IMR-90 (cell line): ENCODE measurements around the gene MTM1. TPM values are rescaled to one million over a fixed set of nuclear protein-coding genes. Genes with fewer than 3 reads are reported as not detected.

Experiments used
- ATAC-seq: fragments of 200-7000 bp; cut with Tn5 transposase; 2 replicates; pipeline ENCODE4 v1.9.1; 2020; ENCODE audit warnings: low read depth, mild to moderate bottlenecking, moderate library complexity
- BruUV-seq: library from RNA; stranded (reverse); fragments of 400-500 nt; replicated peaks from 2 replicates; lab custom pipeline; 2021; lab: Mats Ljungman, UMichigan
- CTCF ChIA-PET: fragments of 300-600 bp; formaldehyde crosslinking; extraction: SDS; loops from one replicate; lab custom pipeline; 2021; ENCODE audit warnings: antibody characterized with exemption; lab: Yijun Ruan, JAX
- POLR2A ChIA-PET: fragments of 300-600 bp; sonication (Branson Sonifier 250); formaldehyde crosslinking; loops from one replicate; lab custom pipeline; 2022; ENCODE audit warnings: antibody characterized with exemption; ENCODE audit not compliant: unreplicated experiment; lab: Charles Lee
- DNase-seq: peaks from one replicate; pipeline ENCODE4 v3.0.0; 2013
- H2AFZ ChIP-seq: replicated peaks from 2 replicates; pipeline ENCODE3; 2013; ENCODE audit warnings: low read length, mild to moderate bottlenecking; ENCODE audit not compliant: poor library complexity
- H2AK5ac ChIP-seq: 2 replicates; pipeline ENCODE4 v1.6.1; 2013; ENCODE audit warnings: low read depth, low read length, inconsistent platforms
- H2AK9ac ChIP-seq: replicated peaks from 2 replicates; pipeline ENCODE3; 2013; ENCODE audit warnings: mild to moderate bottlenecking, low read depth, low read length, moderate library complexity; ENCODE audit not compliant: poor library complexity
- H2BK120ac ChIP-seq: 2 replicates; pipeline ENCODE4 v1.6.1; 2013; ENCODE audit warnings: low read depth, low read length, inconsistent platforms
- H2BK15ac ChIP-seq: 3 replicates; pipeline ENCODE4 v1.6.1; 2013; ENCODE audit warnings: low read depth, low read length, inconsistent platforms
- H2BK20ac ChIP-seq: 2 replicates; pipeline ENCODE4 v1.6.1; 2013; ENCODE audit warnings: low read depth, mild to moderate bottlenecking, inconsistent platforms, low read length, moderate library complexity
- H2BK5ac ChIP-seq: 2 replicates; pipeline ENCODE4 v1.6.1; 2013; ENCODE audit warnings: mild to moderate bottlenecking, low read depth, low read length, inconsistent platforms; ENCODE audit not compliant: poor library complexity, severe bottlenecking
- H3K14ac ChIP-seq: replicated peaks from 2 replicates; pipeline ENCODE4 v1.6.1; 2013; ENCODE audit warnings: low read depth, low read length, inconsistent platforms
- H3K18ac ChIP-seq: 2 replicates; pipeline ENCODE4 v1.6.1; 2013; ENCODE audit warnings: low read depth, low read length, control low read depth
- H3K23ac ChIP-seq: 2 replicates; pipeline ENCODE4 v1.6.1; 2013; ENCODE audit warnings: low read depth, low read length, inconsistent platforms
- H3K27ac ChIP-seq: 2 replicates; pipeline ENCODE4 v1.5.1; 2013; ENCODE audit warnings: mild to moderate bottlenecking, control low read depth, low read length; ENCODE audit not compliant: insufficient read depth
- H3K27me3 ChIP-seq: 2 replicates; pipeline ENCODE4 v1.6.1; 2013; ENCODE audit warnings: low read length; ENCODE audit not compliant: control insufficient read depth, insufficient read depth
- H3K36me3 ChIP-seq: 2 replicates; pipeline ENCODE4 v1.6.1; 2013; ENCODE audit warnings: low read length, mixed read lengths; ENCODE audit not compliant: control insufficient read depth, insufficient read depth
- H3K4ac ChIP-seq: 2 replicates; pipeline ENCODE4 v1.6.1; 2013; ENCODE audit warnings: low read depth, low read length, inconsistent platforms
- H3K4me1 ChIP-seq: 2 replicates; pipeline ENCODE4 v1.6.1; 2013; ENCODE audit warnings: low read length, mixed read lengths; ENCODE audit not compliant: control insufficient read depth, insufficient read depth
- H3K4me2 ChIP-seq: 2 replicates; pipeline ENCODE4 v1.6.1; 2013; ENCODE audit warnings: low read depth, mild to moderate bottlenecking, control low read depth, low read length, moderate library complexity
- H3K4me3 ChIP-seq: 2 replicates; pipeline ENCODE4 v1.5.1; 2013; ENCODE audit warnings: low read depth, mild to moderate bottlenecking, control low read depth, low read length, moderate library complexity; ENCODE audit not compliant: insufficient read depth
- H3K56ac ChIP-seq: 2 replicates; pipeline ENCODE4 v1.6.1; 2013; ENCODE audit warnings: low read length, inconsistent platforms; ENCODE audit not compliant: insufficient read depth; ENCODE audit errors: extremely low read depth
- H3K79me1 ChIP-seq, 2 experiments: 2 replicates each; pipeline ENCODE4 v1.6.1; 2013; ENCODE audit warnings: low read length in 2 of 2, inconsistent platforms in 1 of 2, low read depth in 1 of 2
- H3K9ac ChIP-seq: 2 replicates; pipeline ENCODE4 v1.6.1; 2013; ENCODE audit warnings: low read depth, low read length, control low read depth
- H3K9me1 ChIP-seq: 2 replicates; pipeline ENCODE4 v1.6.1; 2013; ENCODE audit warnings: low read length, inconsistent platforms; ENCODE audit not compliant: insufficient read depth
- H3K9me3 ChIP-seq: 2 replicates; pipeline ENCODE4 v1.6.1; 2013; ENCODE audit warnings: low read length; ENCODE audit not compliant: control insufficient read depth, insufficient read depth
- H4K20me1 ChIP-seq: 2 replicates; pipeline ENCODE4 v1.6.1; 2013; ENCODE audit warnings: low read length, inconsistent platforms; ENCODE audit not compliant: insufficient read depth
- H4K5ac ChIP-seq: 2 replicates; pipeline ENCODE4 v1.6.1; 2013; ENCODE audit warnings: mild to moderate bottlenecking, low read depth, low read length, control low read depth
- H4K8ac ChIP-seq, 2 experiments: 2 replicates each; pipeline ENCODE4 v1.6.1; 2013; ENCODE audit warnings: low read depth in 2 of 2, low read length in 2 of 2, control low read depth in 1 of 2, inconsistent platforms in 1 of 2
- H4K91ac ChIP-seq: 2 replicates; pipeline ENCODE4 v1.6.1; 2013; ENCODE audit warnings: low read depth, low read length, inconsistent platforms; ENCODE audit not compliant: insufficient read depth
- CEBPB ChIP-seq: IDR thresholded peaks from 2 replicates; pipeline ENCODE4 v1.6.1; 2012; ENCODE audit warnings: low read depth, low read length, improper control_type of control experiment
- CTCF ChIP-seq: conservative IDR thresholded peaks from 2 replicates; pipeline ENCODE4 v1.5.1; 2012; ENCODE audit warnings: mild to moderate bottlenecking, low read depth, low read length, improper control_type of control experiment
- MAFK ChIP-seq: IDR thresholded peaks from 2 replicates; pipeline ENCODE4 v1.6.1; 2012; ENCODE audit warnings: low read depth, low read length, improper control_type of control experiment
- MXI1 ChIP-seq: IDR thresholded peaks from 2 replicates; pipeline ENCODE4 v1.6.1; 2012; ENCODE audit warnings: low read depth, mild to moderate bottlenecking, low read length, moderate library complexity, borderline replicate concordance
- RCOR1 ChIP-seq: IDR thresholded peaks from 2 replicates; pipeline ENCODE4 v1.6.1; 2012; ENCODE audit warnings: mild to moderate bottlenecking, low read length, improper control_type of control experiment; ENCODE audit not compliant: insufficient replicate concordance
- USF2 ChIP-seq: fragments of 150-350 bp; IDR thresholded peaks from 2 replicates; pipeline ENCODE4 v1.6.1; 2017; ENCODE audit warnings: mild to moderate bottlenecking, antibody characterized with exemption, low read length, low read depth
- dilution Hi-C: fragments of 300-500 bp; cut with HindIII; formaldehyde crosslinking; loops from one replicate; pipeline ENCODE4 v1.14.3; 2018; ENCODE audit warnings: low sequenced_read_pairs; ENCODE audit not compliant: unreplicated experiment
- in situ Hi-C: fragments of 300-500 bp; cut with MboI; formaldehyde crosslinking; loops from 3 replicates; pipeline ENCODE4 v1.14.3; 2019; ENCODE audit warnings: low sequenced_read_pairs, inconsistent platforms, mixed read lengths
- intact Hi-C: fragments of 100-400 bp; cut with micrococcal nuclease; formaldehyde crosslinking; loops from 2 replicates; pipeline ENCODE4 v1.10.0; 2022
- polyA plus RNA-seq, 3 experiments: library from polyadenylated mRNA; depleted of rRNA; stranded (reverse); fragments of >200 nt; gene quantifications; 2 replicates each; pipeline ENCODE4 v1.2.3, GENCODE V29; 2012; ENCODE audit warnings: low replicate concordance in 1 of 3
- total RNA-seq: library from RNA; depleted of rRNA; stranded (reverse); fragments of >200 nt; gene quantifications from 2 replicates; pipeline ENCODE4 v1.2.3, GENCODE V29; 2012

Gene MTM1
- total and polyA plus RNA-seq, 2 of the 4 experiments (the other 2 are of a cell fraction): 3.8 to 5.6 TPM

GRCh38 chrX:150610043-150610442, 41.6 kb downstream of the MTM1 start:
- Histone ChIP-seq H3K4me3 (no peak overlapping the region), H3K18ac (no peak overlapping the region), H4K5ac (no peak overlapping the region), H3K36me3 (peaks cover 2% of the 10 kb centered on the region; the same call in 1 of the 2 replicates), H3K14ac (no peak overlapping the region), H3K23ac (no peak overlapping the region), H2AK9ac (no peak overlapping the region), H3K27ac (no peak overlapping the region), H3K9ac (no peak overlapping the region), H3K4me2 (no peak overlapping the region), H2AK5ac (no peak overlapping the region), H4K8ac (no peak overlapping the region), H3K4ac (no peak overlapping the region), H2BK5ac (no peak overlapping the region), H3K9me1 (peaks cover 3% of the 10 kb centered on the region; the same call in 1 of the 2 replicates), H2BK20ac (no peak overlapping the region), H3K4me1 (no peaks in the 10 kb centered on the region), H3K9me3 (no peaks in the 10 kb centered on the region), H2BK120ac (no peak overlapping the region), H2BK15ac (no peak overlapping the region), H4K20me1 (no peaks in the 10 kb centered on the region), H2AFZ (no peak overlapping the region), H3K56ac (no peak overlapping the region), H3K27me3 (no peaks in the 10 kb centered on the region), H3K79me1 (no peaks in the 10 kb centered on the region; a peak in 1 of 4 replicates), H4K91ac (no peak overlapping the region)
- ATAC-seq: no peak
- intact Hi-C loops (no loop called here), in situ Hi-C loops (no loop called here), dilution Hi-C loops (no loop called here)
- no peak for DNase-seq
- ChIA-PET CTCF (no interaction called here), POLR2A (no interaction called here)
- BruUV-seq: no TSS peak
- TF ChIP-seq CEBPB (no peak), MXI1 (no peak), RCOR1 (no peak), MAFK (no peak), CTCF (no peak), USF2 (no peak)
